IMR-90 (cell line): ENCODE measurements around the gene PNKD. TPM values are rescaled to one million over a fixed set of nuclear protein-coding genes. Genes with fewer than 3 reads are reported as not detected.

Experiments used
- ATAC-seq: fragments of 200-7000 bp; cut with Tn5 transposase; 2 replicates; pipeline ENCODE4 v1.9.1; 2020; ENCODE audit warnings: low read depth, mild to moderate bottlenecking, moderate library complexity
- BruUV-seq: library from RNA; stranded (reverse); fragments of 400-500 nt; replicated peaks from 2 replicates; lab custom pipeline; 2021; lab: Mats Ljungman, UMichigan
- CTCF ChIA-PET: fragments of 300-600 bp; formaldehyde crosslinking; extraction: SDS; loops from one replicate; lab custom pipeline; 2021; ENCODE audit warnings: antibody characterized with exemption; lab: Yijun Ruan, JAX
- POLR2A ChIA-PET: fragments of 300-600 bp; sonication (Branson Sonifier 250); formaldehyde crosslinking; loops from one replicate; lab custom pipeline; 2022; ENCODE audit warnings: antibody characterized with exemption; ENCODE audit not compliant: unreplicated experiment; lab: Charles Lee
- DNase-seq: peaks from one replicate; pipeline ENCODE4 v3.0.0; 2013
- H2AFZ ChIP-seq: replicated peaks from 2 replicates; pipeline ENCODE3; 2013; ENCODE audit warnings: low read length, mild to moderate bottlenecking; ENCODE audit not compliant: poor library complexity
- H2AK5ac ChIP-seq: 2 replicates; pipeline ENCODE4 v1.6.1; 2013; ENCODE audit warnings: low read depth, low read length, inconsistent platforms
- H2AK9ac ChIP-seq: replicated peaks from 2 replicates; pipeline ENCODE3; 2013; ENCODE audit warnings: mild to moderate bottlenecking, low read depth, low read length, moderate library complexity; ENCODE audit not compliant: poor library complexity
- H2BK120ac ChIP-seq: 2 replicates; pipeline ENCODE4 v1.6.1; 2013; ENCODE audit warnings: low read depth, low read length, inconsistent platforms
- H2BK15ac ChIP-seq: 3 replicates; pipeline ENCODE4 v1.6.1; 2013; ENCODE audit warnings: low read depth, low read length, inconsistent platforms
- H2BK20ac ChIP-seq: 2 replicates; pipeline ENCODE4 v1.6.1; 2013; ENCODE audit warnings: low read depth, mild to moderate bottlenecking, inconsistent platforms, low read length, moderate library complexity
- H2BK5ac ChIP-seq: 2 replicates; pipeline ENCODE4 v1.6.1; 2013; ENCODE audit warnings: mild to moderate bottlenecking, low read depth, low read length, inconsistent platforms; ENCODE audit not compliant: poor library complexity, severe bottlenecking
- H3K14ac ChIP-seq: replicated peaks from 2 replicates; pipeline ENCODE4 v1.6.1; 2013; ENCODE audit warnings: low read depth, low read length, inconsistent platforms
- H3K18ac ChIP-seq: 2 replicates; pipeline ENCODE4 v1.6.1; 2013; ENCODE audit warnings: low read depth, low read length, control low read depth
- H3K23ac ChIP-seq: 2 replicates; pipeline ENCODE4 v1.6.1; 2013; ENCODE audit warnings: low read depth, low read length, inconsistent platforms
- H3K27ac ChIP-seq: 2 replicates; pipeline ENCODE4 v1.5.1; 2013; ENCODE audit warnings: mild to moderate bottlenecking, control low read depth, low read length; ENCODE audit not compliant: insufficient read depth
- H3K27me3 ChIP-seq: 2 replicates; pipeline ENCODE4 v1.6.1; 2013; ENCODE audit warnings: low read length; ENCODE audit not compliant: control insufficient read depth, insufficient read depth
- H3K36me3 ChIP-seq: 2 replicates; pipeline ENCODE4 v1.6.1; 2013; ENCODE audit warnings: low read length, mixed read lengths; ENCODE audit not compliant: control insufficient read depth, insufficient read depth
- H3K4ac ChIP-seq: 2 replicates; pipeline ENCODE4 v1.6.1; 2013; ENCODE audit warnings: low read depth, low read length, inconsistent platforms
- H3K4me1 ChIP-seq: 2 replicates; pipeline ENCODE4 v1.6.1; 2013; ENCODE audit warnings: low read length, mixed read lengths; ENCODE audit not compliant: control insufficient read depth, insufficient read depth
- H3K4me2 ChIP-seq: 2 replicates; pipeline ENCODE4 v1.6.1; 2013; ENCODE audit warnings: low read depth, mild to moderate bottlenecking, control low read depth, low read length, moderate library complexity
- H3K4me3 ChIP-seq: 2 replicates; pipeline ENCODE4 v1.5.1; 2013; ENCODE audit warnings: low read depth, mild to moderate bottlenecking, control low read depth, low read length, moderate library complexity; ENCODE audit not compliant: insufficient read depth
- H3K56ac ChIP-seq: 2 replicates; pipeline ENCODE4 v1.6.1; 2013; ENCODE audit warnings: low read length, inconsistent platforms; ENCODE audit not compliant: insufficient read depth; ENCODE audit errors: extremely low read depth
- H3K79me1 ChIP-seq, 2 experiments: 2 replicates each; pipeline ENCODE4 v1.6.1; 2013; ENCODE audit warnings: low read length in 2 of 2, inconsistent platforms in 1 of 2, low read depth in 1 of 2
- H3K9ac ChIP-seq: 2 replicates; pipeline ENCODE4 v1.6.1; 2013; ENCODE audit warnings: low read depth, low read length, control low read depth
- H3K9me1 ChIP-seq: 2 replicates; pipeline ENCODE4 v1.6.1; 2013; ENCODE audit warnings: low read length, inconsistent platforms; ENCODE audit not compliant: insufficient read depth
- H3K9me3 ChIP-seq: 2 replicates; pipeline ENCODE4 v1.6.1; 2013; ENCODE audit warnings: low read length; ENCODE audit not compliant: control insufficient read depth, insufficient read depth
- H4K20me1 ChIP-seq: 2 replicates; pipeline ENCODE4 v1.6.1; 2013; ENCODE audit warnings: low read length, inconsistent platforms; ENCODE audit not compliant: insufficient read depth
- H4K5ac ChIP-seq: 2 replicates; pipeline ENCODE4 v1.6.1; 2013; ENCODE audit warnings: mild to moderate bottlenecking, low read depth, low read length, control low read depth
- H4K8ac ChIP-seq, 2 experiments: 2 replicates each; pipeline ENCODE4 v1.6.1; 2013; ENCODE audit warnings: low read depth in 2 of 2, low read length in 2 of 2, control low read depth in 1 of 2, inconsistent platforms in 1 of 2
- H4K91ac ChIP-seq: 2 replicates; pipeline ENCODE4 v1.6.1; 2013; ENCODE audit warnings: low read depth, low read length, inconsistent platforms; ENCODE audit not compliant: insufficient read depth
- CEBPB ChIP-seq: IDR thresholded peaks from 2 replicates; pipeline ENCODE4 v1.6.1; 2012; ENCODE audit warnings: low read depth, low read length, improper control_type of control experiment
- CTCF ChIP-seq: conservative IDR thresholded peaks from 2 replicates; pipeline ENCODE4 v1.5.1; 2012; ENCODE audit warnings: mild to moderate bottlenecking, low read depth, low read length, improper control_type of control experiment
- FOS ChIP-seq: fragments of 150-350 bp; IDR thresholded peaks from 2 replicates; pipeline ENCODE4 v1.6.1; 2016; ENCODE audit warnings: low read depth, low read length
- MAFK ChIP-seq: IDR thresholded peaks from 2 replicates; pipeline ENCODE4 v1.6.1; 2012; ENCODE audit warnings: low read depth, low read length, improper control_type of control experiment
- MXI1 ChIP-seq: IDR thresholded peaks from 2 replicates; pipeline ENCODE4 v1.6.1; 2012; ENCODE audit warnings: low read depth, mild to moderate bottlenecking, low read length, moderate library complexity, borderline replicate concordance
- NFE2L2 ChIP-seq: fragments of 150-350 bp; IDR thresholded peaks from 2 replicates; pipeline ENCODE4 v1.6.1; 2016; ENCODE audit warnings: low read depth, mild to moderate bottlenecking, low read length
- POLR2A ChIP-seq: IDR thresholded peaks from 2 replicates; pipeline ENCODE4 v1.6.1; 2012; ENCODE audit warnings: mild to moderate bottlenecking, low read depth, low read length
- RAD21 ChIP-seq: IDR thresholded peaks from 2 replicates; pipeline ENCODE4 v1.6.1; 2012; ENCODE audit warnings: low read length, improper control_type of control experiment
- RCOR1 ChIP-seq: IDR thresholded peaks from 2 replicates; pipeline ENCODE4 v1.6.1; 2012; ENCODE audit warnings: mild to moderate bottlenecking, low read length, improper control_type of control experiment; ENCODE audit not compliant: insufficient replicate concordance
- SMC3 ChIP-seq: fragments of 150-350 bp; IDR thresholded peaks from 2 replicates; pipeline ENCODE4 v1.6.1; 2016; ENCODE audit warnings: low read depth, mild to moderate bottlenecking, antibody characterized with exemption, low read length, moderate library complexity
- WGBS, 2 experiments: methylation state at CpG; one replicate each; pipeline versions ENCODE4 v1.1.5 to v1.1.7; 2013; ENCODE audit warnings: missing lambda C conversion rate in 2 of 2; ENCODE audit not compliant: insufficient read length in 1 of 2; ENCODE audit errors: extremely low coverage in 2 of 2; 5-methylcytosine and 5-hydroxymethylcytosine counted together
- dilution Hi-C: fragments of 300-500 bp; cut with HindIII; formaldehyde crosslinking; loops from one replicate; pipeline ENCODE4 v1.14.3; 2018; ENCODE audit warnings: low sequenced_read_pairs; ENCODE audit not compliant: unreplicated experiment
- in situ Hi-C: fragments of 300-500 bp; cut with MboI; formaldehyde crosslinking; loops from 3 replicates; pipeline ENCODE4 v1.14.3; 2019; ENCODE audit warnings: low sequenced_read_pairs, inconsistent platforms, mixed read lengths
- intact Hi-C: fragments of 100-400 bp; cut with micrococcal nuclease; formaldehyde crosslinking; loops from 2 replicates; pipeline ENCODE4 v1.10.0; 2022
- polyA plus RNA-seq, 3 experiments: library from polyadenylated mRNA; depleted of rRNA; stranded (reverse); fragments of >200 nt; gene quantifications; 2 replicates each; pipeline ENCODE4 v1.2.3, GENCODE V29; 2012; ENCODE audit warnings: low replicate concordance in 1 of 3
- total RNA-seq: library from RNA; depleted of rRNA; stranded (reverse); fragments of >200 nt; gene quantifications from 2 replicates; pipeline ENCODE4 v1.2.3, GENCODE V29; 2012
- TF ChIP-seq, protein P1 (sequence below): fragments of 150-350 bp; IDR thresholded peaks from 2 replicates; pipeline ENCODE4 v1.6.1; 2017; ENCODE audit warnings: mild to moderate bottlenecking, antibody characterized with exemption, low read length, low read depth

Gene PNKD
- total and polyA plus RNA-seq, 2 of the 4 experiments (the other 2 are of a cell fraction), result 19.2 to 68.5 TPM

DNA sequence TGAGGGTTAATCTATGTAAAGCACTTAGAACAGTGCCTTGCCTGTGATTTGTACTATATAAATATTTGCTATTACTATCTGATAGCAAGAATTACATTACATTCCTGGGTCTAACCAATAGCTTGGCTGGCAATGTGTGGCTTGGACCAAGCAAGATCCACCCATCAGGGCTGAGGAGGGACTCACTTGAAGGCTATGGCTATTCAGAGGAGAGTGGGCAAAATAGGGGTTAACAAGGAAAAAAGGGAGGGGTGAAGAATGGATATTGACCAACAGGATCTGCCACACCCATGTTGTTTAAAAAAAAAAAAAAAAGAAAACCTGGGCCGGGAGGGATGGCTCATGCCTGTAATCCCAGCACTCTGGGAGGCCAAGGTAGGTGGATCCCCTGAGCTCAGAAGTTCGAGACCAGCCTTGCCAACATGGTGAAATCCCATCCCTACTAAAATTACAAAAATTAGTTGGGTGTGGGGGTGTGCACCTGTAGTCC lies 42.0 kb downstream of the PNKD start:
- Histone ChIP-seq H3K56ac (no peak overlapping the region), H2BK5ac (no peak overlapping the region), H2AK5ac (no peak overlapping the region), H3K79me1 (no peaks in the 10 kb centered on the region), H3K4me2 (no peak overlapping the region), H3K18ac (no peak overlapping the region), H3K9me1 (0 out of 2 replicates have a peak, but pooled peaks cover 8% of the 10 kb centered on the region), H3K4me3 (no peak overlapping the region), H3K4me1 (peaks cover 8% of the 10 kb centered on the region), H3K9me3 (no peaks in the 10 kb centered on the region), H4K20me1 (no peaks in the 10 kb centered on the region), H2BK15ac (no peak overlapping the region), H2BK120ac (no peak overlapping the region), H3K4ac (no peak overlapping the region), H4K5ac (no peak overlapping the region), H3K14ac (no peak overlapping the region), H2AFZ (no peak overlapping the region), H3K27ac (no peak overlapping the region), H4K91ac (no peak overlapping the region), H4K8ac (no peak overlapping the region), H3K23ac (no peak overlapping the region), H3K9ac (no peak overlapping the region), H2BK20ac (no peak overlapping the region), H3K36me3 (no peaks in the 10 kb centered on the region), H3K27me3 (no peaks in the 10 kb centered on the region), H2AK9ac (no peak overlapping the region)
- intact Hi-C loops, result no loop called here
- peak; percentile 87 for ATAC-seq
- TF ChIP-seq CTCF (no peak), RAD21 (no peak), SMC3 (no peak), CEBPB (no peak), MXI1 (no peak), RCOR1 (no peak), MAFK (no peak), NFE2L2 (no peak), FOS (no peak), POLR2A (no peak)
- TF ChIP-seq, protein P1, sequence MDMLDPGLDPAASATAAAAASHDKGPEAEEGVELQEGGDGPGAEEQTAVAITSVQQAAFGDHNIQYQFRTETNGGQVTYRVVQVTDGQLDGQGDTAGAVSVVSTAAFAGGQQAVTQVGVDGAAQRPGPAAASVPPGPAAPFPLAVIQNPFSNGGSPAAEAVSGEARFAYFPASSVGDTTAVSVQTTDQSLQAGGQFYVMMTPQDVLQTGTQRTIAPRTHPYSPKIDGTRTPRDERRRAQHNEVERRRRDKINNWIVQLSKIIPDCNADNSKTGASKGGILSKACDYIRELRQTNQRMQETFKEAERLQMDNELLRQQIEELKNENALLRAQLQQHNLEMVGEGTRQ, result no peak
- no TSS peak for BruUV-seq
- CTCF ChIA-PET, result interaction anchor here (0.6 to 1.0 kb wide), 4 partner anchors 10 to 564 kb away, joined by 3 to 6 read pairs (median 4); partner anchors contain the start of gene CATIP
- dilution Hi-C loops, result no loop called here
- no peak for DNase-seq
- POLR2A ChIA-PET, result interaction anchor here (0.6 kb wide), 1 partner anchor 47 kb away, joined by 4 read pairs; no protein-coding TSS in a partner anchor
- no CpG with 5 or more reads among the region's 2 CpGs for WGBS, 2 experiments
- in situ Hi-C loops, result loop anchor here (5.0 kb wide), 1 partner anchor 40 kb away; no protein-coding TSS in a partner anchor
